DOHH2 (cell line): Measurements from ENCODE around the gene TYK2.

Experiments used
- CTCF ChIP-seq: fragments of 200-600 bp; sonication (generic); IDR thresholded peaks from one replicate; pipeline ENCODE4 v1.5.1; 2014; ENCODE audit warnings: antibody characterized with exemption, mild to moderate bottlenecking, low read depth, low read length; ENCODE audit not compliant: poor library complexity, severe bottlenecking
- EZH2phosphoT487 ChIP-seq: fragments of 200-600 bp; sonication (generic); IDR thresholded peaks from 2 replicates; pipeline ENCODE4 v1.6.1; 2017; ENCODE audit warnings: borderline replicate concordance, mild to moderate bottlenecking, antibody characterized with exemption, low read length, moderate library complexity, mixed read lengths

- TF ChIP-seq CTCF, result no peak
- no peak for TF ChIP-seq EZH2phosphoT487
These were observed 63.1 kb downstream of the TYK2 start for GRCh38 chr19:10317045-10317856.
